AG10803 (cell line): Measurements from ENCODE around the gene HMOX1.
"Not testable (repeated sequence)": the region's sequence is repeated elsewhere in the genome, so short reads cannot be mapped to it uniquely, and the experiment has no call there.

Experiments used
- DNase-seq: peaks from one replicate; pipeline ENCODE4 v3.0.0; 2010; ENCODE audit warnings: low read depth
- H3K4me3 ChIP-seq: 2 replicates; pipeline ENCODE4 v1.5.1; 2011; ENCODE audit warnings: mild to moderate bottlenecking, low read length, control low read depth
- CTCF ChIP-seq: conservative IDR thresholded peaks from 2 replicates; pipeline ENCODE4 v1.5.1; 2011; ENCODE audit warnings: mild to moderate bottlenecking, low read length, control low read depth, inconsistent platforms

HMOX1 gene

GRCh38 chr22:35361001-35361558 lies 19.8 kb upstream of the HMOX1 start:
- TF ChIP-seq CTCF: no peak
- no peak for DNase-seq
- H3K4me3 ChIP-seq: no peak overlapping the region

- no peak overlapping the region for H3K4me3 ChIP-seq
- TF ChIP-seq CTCF: no peak
Measured at GRCh38 chr22:35363566-35364086, 17.3 kb upstream of the HMOX1 start.

GRCh38 chr22:35364230-35364629 lies 16.7 kb upstream of the HMOX1 start:
- peak; percentile 46 for DNase-seq
- H3K4me3 ChIP-seq: not testable (repeated sequence)

More at GRCh38 chr22:35363566-35364086, 17.3 kb upstream of the HMOX1 start:
- no peak for DNase-seq

GRCh38 chr22:35367331-35367886 lies 13.5 kb upstream of the HMOX1 start:
- no peak for TF ChIP-seq CTCF
- H3K4me3 ChIP-seq: no peak overlapping the region
- DNase-seq: no peak

- no peak for TF ChIP-seq CTCF
- no peak for DNase-seq
- H3K4me3 ChIP-seq: no peak overlapping the region
Measured at GRCh38 chr22:35368386-35368785, 12.5 kb upstream of the HMOX1 start.

GRCh38 chr22:35369996-35370395 lies 10.9 kb upstream of the HMOX1 start:
- TF ChIP-seq CTCF: no peak
- H3K4me3 ChIP-seq: no peak overlapping the region
- DNase-seq: no peak

GRCh38 chr22:35373781-35374180 lies 7.1 kb upstream of the HMOX1 start:
- no peak for TF ChIP-seq CTCF
- no peak overlapping the region for H3K4me3 ChIP-seq
- DNase-seq: no peak
